Subcutaneous adipose tissue (tissue), 4 donors: ENCODE data around the gene REL. TPM values are rescaled to one million over a fixed set of nuclear protein-coding genes. Genes with fewer than 3 reads are reported as not detected.

Experiments
- CTCF ChIP-seq: fragments of 450-650 bp; IDR thresholded peaks from one replicate; pipeline ENCODE4 v1.5.1; 2016; ENCODE audit warnings: low read depth, mild to moderate bottlenecking, control low read depth, antibody characterized with exemption, moderate library complexity
- total RNA-seq, 4 donors: library from RNA; depleted of rRNA; stranded (reverse); fragments of >200 nt; gene quantifications; one replicate each; pipeline ENCODE4 v1.1.0, GENCODE V29; 2016

REL gene
- total RNA-seq, 4 donors from 2014 or later: 16.8 to 43.2 (median 23.9) TPM

DNA sequence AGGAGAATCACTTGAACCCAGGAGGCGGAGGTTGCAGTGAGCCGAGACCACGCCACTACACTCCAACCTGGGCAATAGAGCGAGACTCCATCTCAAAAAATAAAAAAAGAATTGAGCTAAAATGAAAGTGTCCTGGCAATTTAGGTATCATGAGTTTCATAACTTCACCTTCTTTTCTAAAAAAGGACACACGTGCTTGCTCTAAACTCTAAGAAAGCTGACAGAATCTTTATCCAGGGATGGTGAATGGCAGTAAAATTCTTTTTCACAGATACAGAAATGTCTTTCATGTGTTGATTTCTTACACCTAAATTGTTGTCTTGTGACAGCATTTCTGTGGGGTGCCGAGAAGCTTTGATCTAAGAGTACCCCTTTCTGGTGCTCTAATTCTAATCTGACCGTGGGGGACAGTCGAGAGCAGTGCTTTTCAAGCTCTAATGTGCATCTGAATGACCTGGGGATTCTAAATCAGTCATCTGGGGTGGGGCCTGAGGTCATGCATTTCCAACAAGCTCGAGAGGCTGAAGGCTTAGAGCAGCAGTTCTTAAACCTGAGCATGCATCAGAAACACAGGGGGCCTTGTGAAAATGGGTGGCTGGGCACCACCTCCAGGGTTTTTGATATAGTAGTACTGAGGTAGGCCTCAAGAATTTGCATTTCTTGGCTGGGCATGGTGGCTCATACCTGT, 42.1 kb upstream of the REL start:
- no peak for TF ChIP-seq CTCF

DNA sequence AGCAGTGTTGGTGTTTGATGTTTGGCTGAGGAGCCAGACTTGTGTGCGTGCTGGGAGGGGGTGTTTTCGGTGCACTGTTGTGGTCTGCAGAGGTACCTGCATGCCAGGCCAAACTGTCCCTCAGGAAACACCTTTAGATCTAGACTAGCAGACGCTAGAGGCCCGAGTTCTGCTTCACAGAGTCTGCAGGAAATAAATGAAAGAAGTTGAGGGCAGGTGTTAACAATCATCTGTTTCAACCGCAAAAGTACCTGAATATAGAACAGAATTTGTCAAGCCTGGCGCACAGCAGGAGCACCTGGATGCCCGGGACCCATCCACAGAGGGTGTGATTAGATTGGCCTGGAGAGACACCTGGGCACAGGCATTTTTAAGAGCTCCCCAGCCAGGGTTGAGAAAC, 40.5 kb upstream of the REL start:
- TF ChIP-seq CTCF: no peak

DNA sequence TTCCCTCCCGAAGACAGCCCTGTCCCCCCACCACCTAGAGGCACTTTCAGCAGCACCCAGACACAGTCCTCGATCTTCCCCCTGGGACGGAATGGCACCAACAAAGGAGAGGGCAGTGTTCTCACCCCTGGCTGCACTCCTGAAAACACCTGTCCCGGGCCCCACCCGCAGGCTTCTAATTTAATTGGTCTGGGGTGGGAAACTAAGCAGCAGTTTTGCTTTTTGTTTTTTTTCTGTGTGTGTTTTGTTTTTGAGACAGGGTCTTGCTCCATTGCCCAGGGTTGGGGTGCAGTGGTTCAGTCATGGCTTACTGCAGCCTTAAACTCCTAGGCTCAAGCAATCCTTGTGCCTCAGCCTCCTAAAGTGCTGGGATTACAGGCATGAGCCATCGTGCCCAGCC, 38.4 kb upstream of the REL start:
- TF ChIP-seq CTCF: no peak

DNA sequence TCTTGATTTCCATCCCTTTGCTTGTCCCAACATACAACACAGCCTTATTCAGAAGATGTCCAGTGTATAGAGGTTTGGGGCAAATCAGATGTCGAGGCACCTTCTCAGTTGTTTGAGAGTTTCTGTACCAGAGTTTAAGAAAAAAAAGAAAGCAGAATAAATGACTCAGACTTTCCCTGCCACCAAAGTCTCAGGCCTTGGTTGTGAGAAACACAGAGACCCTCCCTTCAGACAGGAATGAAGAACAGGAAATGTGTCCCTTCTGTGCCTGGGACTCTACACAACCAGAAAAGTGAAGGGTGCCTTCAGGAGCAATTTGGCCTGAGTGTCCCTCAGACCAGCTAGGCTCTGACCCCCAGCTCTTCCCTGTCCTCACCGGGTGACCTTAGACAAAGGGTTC, 37.3 kb upstream of the REL start:
- no peak for TF ChIP-seq CTCF

DNA sequence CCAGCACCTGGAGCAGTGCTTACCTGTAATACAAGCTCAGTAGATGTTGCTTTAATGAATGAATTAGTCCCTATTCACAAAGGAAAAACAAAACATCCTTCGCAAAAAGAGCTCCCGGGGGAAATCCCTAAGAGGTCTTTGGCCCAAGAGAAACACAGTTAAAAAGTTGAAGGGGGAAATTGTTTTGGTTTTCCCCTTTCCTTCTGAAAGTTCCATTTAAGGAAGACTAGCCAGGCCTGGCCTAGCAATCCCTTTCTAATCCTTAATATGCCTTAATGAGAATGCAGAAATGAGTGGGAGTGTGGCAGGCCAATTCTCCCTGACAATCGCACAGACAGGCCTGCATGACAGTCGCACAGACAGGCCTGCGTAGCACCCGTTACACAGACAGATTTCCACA, 33.5 kb upstream of the REL start:
- TF ChIP-seq CTCF: no peak

- TF ChIP-seq CTCF: no peak
Observed at GRCh38 chr2:60849187-60849586, 32.2 kb upstream of the REL start.

GRCh38 chr2:60852282-60852860, 29.0 kb upstream of the REL start:
- TF ChIP-seq CTCF: no peak
